Measurements from ENCODE around the gene ANKRD34C.

GRCh38 chr15:79322945-79323344 is 40.4 kb downstream of the ANKRD34C start:
- TF ChIP-seq POLR2A (IDR thresholded peaks at IDR 0.05) = no peak
- no peak for TF ChIP-seq CTCF (IDR thresholded peaks at IDR 0.05)

All from uterus (tissue), 2 donors.